Cardiac fibroblast (primary cell): Measurements from ENCODE around the gene CD28.

Experiments
- DNase-seq, 2 donors: peaks; one replicate each; pipeline versions ENCODE4 v3.0.0 to v3.0.0-alpha.2; 2010; ENCODE audit warnings: low read depth in 2 of 2
- H3K4me3 ChIP-seq, 2 donors: replicated peaks in 1 of 2; 1 replicate in 1 of 2; 2 replicates in 1 of 2; pipeline ENCODE4 v1.5.1; 2011; ENCODE audit warnings: low read depth in 2 of 2, low read length in 2 of 2, mild to moderate bottlenecking in 2 of 2, moderate library complexity in 1 of 2
- TF ChIP-seq, protein P1 (sequence below): IDR thresholded peaks from one replicate; pipeline ENCODE4 v1.5.1; 2011; ENCODE audit warnings: low read depth, mild to moderate bottlenecking, low read length, inconsistent platforms

The CD28 gene

DNA sequence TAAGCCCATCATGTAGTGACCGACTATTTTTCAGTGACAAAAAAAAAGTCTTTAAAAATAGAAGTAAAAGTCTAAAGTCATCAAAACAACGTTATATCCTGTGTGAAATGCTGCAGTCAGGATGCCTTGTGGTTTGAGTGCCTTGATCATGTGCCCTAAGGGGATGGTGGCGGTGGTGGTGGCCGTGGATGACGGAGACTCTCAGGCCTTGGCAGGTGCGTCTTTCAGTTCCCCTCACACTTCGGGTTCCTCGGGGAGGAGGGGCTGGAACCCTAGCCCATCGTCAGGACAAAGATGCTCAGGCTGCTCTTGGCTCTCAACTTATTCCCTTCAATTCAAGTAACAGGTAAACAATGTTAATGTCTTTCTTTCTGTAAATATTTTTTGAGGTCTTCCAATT is at the start of gene CD28:
CD28 (plus strand) TSS at position 237 of the 400 bp plus-strand sequence; CDS start at position 295, 58 bp downstream.
- no peak for DNase-seq
- TF ChIP-seq, protein P1, sequence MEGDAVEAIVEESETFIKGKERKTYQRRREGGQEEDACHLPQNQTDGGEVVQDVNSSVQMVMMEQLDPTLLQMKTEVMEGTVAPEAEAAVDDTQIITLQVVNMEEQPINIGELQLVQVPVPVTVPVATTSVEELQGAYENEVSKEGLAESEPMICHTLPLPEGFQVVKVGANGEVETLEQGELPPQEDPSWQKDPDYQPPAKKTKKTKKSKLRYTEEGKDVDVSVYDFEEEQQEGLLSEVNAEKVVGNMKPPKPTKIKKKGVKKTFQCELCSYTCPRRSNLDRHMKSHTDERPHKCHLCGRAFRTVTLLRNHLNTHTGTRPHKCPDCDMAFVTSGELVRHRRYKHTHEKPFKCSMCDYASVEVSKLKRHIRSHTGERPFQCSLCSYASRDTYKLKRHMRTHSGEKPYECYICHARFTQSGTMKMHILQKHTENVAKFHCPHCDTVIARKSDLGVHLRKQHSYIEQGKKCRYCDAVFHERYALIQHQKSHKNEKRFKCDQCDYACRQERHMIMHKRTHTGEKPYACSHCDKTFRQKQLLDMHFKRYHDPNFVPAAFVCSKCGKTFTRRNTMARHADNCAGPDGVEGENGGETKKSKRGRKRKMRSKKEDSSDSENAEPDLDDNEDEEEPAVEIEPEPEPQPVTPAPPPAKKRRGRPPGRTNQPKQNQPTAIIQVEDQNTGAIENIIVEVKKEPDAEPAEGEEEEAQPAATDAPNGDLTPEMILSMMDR: no peak
- no peak within 1 kb of the TSS for H3K4me3 ChIP-seq

DNA sequence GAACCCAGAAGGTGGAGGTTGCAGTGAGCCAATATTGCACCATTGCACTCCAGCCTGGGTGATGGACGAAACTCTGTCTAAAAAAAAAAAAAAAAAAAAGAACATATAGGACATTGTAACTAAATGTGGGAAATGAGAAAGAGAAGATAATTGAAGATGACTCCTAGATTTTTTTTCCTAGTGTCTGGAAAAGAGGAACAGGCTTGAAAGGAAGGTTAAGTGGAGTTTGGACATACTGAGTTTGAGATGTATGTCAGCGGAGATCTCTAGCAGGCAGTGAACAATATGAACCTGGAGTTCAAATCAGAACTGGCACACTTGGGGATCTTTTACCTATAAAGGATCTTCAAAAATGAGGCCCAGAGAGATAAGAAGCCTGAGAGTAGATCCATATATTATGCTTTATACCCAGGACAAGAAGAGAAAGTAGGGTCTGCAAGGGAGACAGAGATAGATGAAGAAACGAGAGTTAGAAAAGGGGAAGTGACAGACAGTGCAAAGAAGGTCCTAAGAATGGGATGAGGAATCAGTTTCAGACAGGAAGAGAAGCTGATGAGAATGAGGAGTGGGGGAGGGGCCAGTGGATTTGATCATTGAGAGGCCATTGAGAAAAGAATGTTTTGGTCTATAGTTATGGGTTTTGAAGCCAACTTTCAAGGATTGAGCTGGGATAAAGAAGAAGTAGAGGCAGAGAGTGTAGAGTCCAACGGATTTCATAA is 46.9 kb upstream of the CD28 start:
- no peak for DNase-seq
- TF ChIP-seq, protein P1: no peak
- H3K4me3 ChIP-seq: no peak overlapping the region

DNA sequence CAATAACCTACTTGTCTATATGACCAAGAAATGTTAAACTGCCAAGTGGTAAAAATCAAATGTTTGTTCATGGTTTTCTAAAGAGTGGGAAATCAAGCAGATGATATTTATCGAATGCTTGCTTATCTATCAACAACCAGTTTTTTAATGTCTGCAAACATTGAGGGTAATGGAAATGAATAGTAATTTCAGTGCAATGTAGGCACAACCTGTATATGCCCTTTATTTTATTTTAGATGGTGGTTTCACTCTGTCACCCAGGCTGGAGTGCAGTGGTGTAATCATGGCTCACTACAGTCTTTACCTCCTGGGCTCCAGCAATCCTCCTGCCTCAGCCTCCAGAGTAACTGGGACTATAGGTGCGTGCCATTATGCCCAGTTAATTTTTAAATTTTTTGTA is 46.0 kb upstream of the CD28 start:
- TF ChIP-seq, protein P1: no peak
- no peak for DNase-seq

DNA sequence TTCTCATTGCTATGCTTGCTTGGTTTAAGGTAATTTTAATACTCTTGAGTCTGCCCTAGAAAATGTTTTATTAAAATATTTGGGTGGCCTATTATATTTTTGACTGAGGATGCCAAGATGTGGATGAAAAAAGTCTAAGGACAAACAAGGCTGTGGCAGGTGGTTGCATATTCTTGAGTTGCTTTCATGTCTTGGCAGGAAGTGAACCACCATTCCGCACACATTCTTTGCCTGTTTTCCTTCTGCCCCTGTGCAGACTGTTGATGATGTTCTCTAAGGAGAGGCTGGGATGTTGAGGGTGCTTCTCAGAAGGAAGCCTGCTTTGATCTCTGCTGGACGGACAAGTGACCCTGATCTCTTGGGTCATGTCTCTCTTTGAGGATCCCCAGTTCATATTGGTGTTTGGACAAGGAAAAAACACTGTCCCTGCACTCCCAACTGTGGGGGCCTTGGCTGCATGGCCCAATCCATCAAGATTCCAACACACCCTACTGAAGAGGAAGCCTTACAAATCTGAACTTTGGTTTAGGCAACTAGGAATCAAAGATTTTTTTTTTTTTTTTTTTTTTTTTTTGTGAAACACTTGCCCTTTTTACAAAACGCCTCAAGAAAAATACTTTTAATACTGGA is 45.0 kb upstream of the CD28 start:
- DNase-seq: no peak
- TF ChIP-seq, protein P1: no peak

More for the DNA sequence above, 46.0 kb upstream of the CD28 start:
- no peak overlapping the region for H3K4me3 ChIP-seq

DNA sequence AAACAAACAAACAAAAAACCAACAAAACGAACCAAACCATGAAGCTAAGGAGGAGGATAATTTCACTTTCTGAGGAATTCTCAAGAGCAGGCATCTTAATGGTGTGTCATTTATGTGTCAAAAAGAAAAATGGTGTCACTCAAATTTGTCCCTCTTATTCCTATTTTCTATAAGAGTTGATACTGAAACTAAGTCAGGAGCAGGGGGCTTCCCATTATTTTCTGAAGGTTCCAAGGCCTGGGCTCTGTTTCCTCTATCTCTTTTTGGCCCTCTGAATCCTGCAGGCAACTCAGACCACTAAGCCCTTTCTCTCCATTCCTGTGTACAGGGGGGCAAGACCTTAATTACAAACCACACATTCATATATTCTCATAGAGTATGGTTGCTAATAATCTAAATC is 44.0 kb upstream of the CD28 start:
- DNase-seq: no peak
- TF ChIP-seq, protein P1: no peak
- no peak overlapping the region for H3K4me3 ChIP-seq

More for the DNA sequence above, 45.0 kb upstream of the CD28 start:
- H3K4me3 ChIP-seq: no peak overlapping the region

DNA sequence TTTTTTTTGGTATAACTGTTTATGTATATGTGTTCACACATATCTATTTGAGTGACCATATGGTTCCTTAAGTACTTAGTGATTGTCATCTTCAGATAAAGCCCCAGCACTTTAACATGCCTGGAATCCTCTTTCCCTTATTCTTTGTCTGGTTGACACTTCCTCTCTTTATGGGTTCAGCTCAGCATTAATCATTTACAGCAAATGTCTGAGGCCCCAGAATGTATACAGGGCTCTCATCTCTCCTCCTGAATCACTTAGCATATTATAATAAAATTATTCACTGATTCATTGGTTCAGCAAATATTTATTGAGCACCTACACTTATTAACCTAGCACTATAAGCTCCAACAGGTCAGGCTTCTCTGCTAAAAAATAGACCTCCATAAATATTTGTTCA is 43.5 kb upstream of the CD28 start:
- no peak overlapping the region for H3K4me3 ChIP-seq
- TF ChIP-seq, protein P1: no peak
- no peak for DNase-seq
